Measurements from ENCODE around the gene PTBP3. TPM values are rescaled to one million over a fixed set of nuclear protein-coding genes. Genes with fewer than 3 reads are reported as not detected.
"Not testable (repeated sequence)": the region's sequence is repeated elsewhere in the genome, so short reads cannot be mapped to it uniquely, and the experiment has no call there.

PTBP3 gene
- total RNA-seq, 1 donor from 2014 or later = 94.0 TPM

DNA sequence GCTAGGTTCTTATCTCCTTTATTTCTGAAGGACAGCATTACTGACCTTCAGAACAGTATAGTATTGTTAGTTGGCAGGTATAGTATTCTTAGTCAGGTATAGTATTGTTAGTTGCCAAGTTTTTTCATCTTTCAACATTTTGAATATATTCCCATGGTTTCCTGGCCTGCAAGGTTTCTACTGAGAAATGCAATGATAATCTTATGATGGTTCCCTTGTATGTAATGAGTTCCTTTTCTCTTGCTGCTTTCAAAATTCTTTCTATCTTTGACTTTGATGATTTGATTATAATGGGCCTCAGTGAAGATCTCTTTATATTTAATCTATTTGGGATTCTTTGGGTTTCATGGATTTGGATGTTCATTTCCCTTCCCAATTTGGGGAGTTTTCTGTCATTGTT lies 34.0 kb upstream of the PTBP3 start:
- peaks cover 17% of the 10 kb centered on the region for H3K36me3 Mint-ChIP-seq (ENCODE audit: low read depth, unreplicated experiment)
- peaks cover 9% of the 10 kb centered on the region for H3K9me3 Mint-ChIP-seq (ENCODE audit: unreplicated experiment)
- no peaks in the 10 kb centered on the region for H3K4me1 Mint-ChIP-seq (ENCODE audit: unreplicated experiment)
- DNase-seq (ENCODE audit: low spot score) = no peak
- no peak overlapping the region for H3K27ac Mint-ChIP-seq (ENCODE audit: unreplicated experiment)
- H3K27me3 Mint-ChIP-seq (ENCODE audit: unreplicated experiment) = no peaks in the 10 kb centered on the region
- TF ChIP-seq CTCF (IDR thresholded peaks at IDR 0.05; ENCODE audit: unreplicated experiment) = no peak
- no peak overlapping the region for H3K4me3 Mint-ChIP-seq (ENCODE audit: unreplicated experiment)

GRCh38 chr9:112366591-112366990 lies 33.2 kb upstream of the PTBP3 start:
- Mint-ChIP-seq H3K4me1 (ENCODE audit: unreplicated experiment) (no peaks in the 10 kb centered on the region), H3K27me3 (ENCODE audit: unreplicated experiment) (no peaks in the 10 kb centered on the region), H3K9me3 (ENCODE audit: unreplicated experiment) (peaks cover 9% of the 10 kb centered on the region), H3K4me3 (ENCODE audit: unreplicated experiment) (no peak overlapping the region), H3K36me3 (ENCODE audit: low read depth, unreplicated experiment) (peaks cover 17% of the 10 kb centered on the region), H3K27ac (ENCODE audit: unreplicated experiment) (no peak overlapping the region)
- TF ChIP-seq CTCF (IDR thresholded peaks at IDR 0.05; ENCODE audit: unreplicated experiment) = no peak
- DNase-seq (ENCODE audit: low spot score) = no peak

- H3K27ac Mint-ChIP-seq (ENCODE audit: unreplicated experiment); H3K9me3 Mint-ChIP-seq (ENCODE audit: unreplicated experiment); H3K4me1 Mint-ChIP-seq (ENCODE audit: unreplicated experiment); DNase-seq (ENCODE audit: low spot score); H3K27me3 Mint-ChIP-seq (ENCODE audit: unreplicated experiment): not testable (repeated sequence)
- Mint-ChIP-seq H3K36me3 (ENCODE audit: low read depth, unreplicated experiment) (peaks cover 17% of the 10 kb centered on the region), H3K4me3 (ENCODE audit: unreplicated experiment) (peak overlapping the region; percentile 16)
Measured at GRCh38 chr9:112365257-112365656, 31.8 kb upstream of the PTBP3 start.

DNA sequence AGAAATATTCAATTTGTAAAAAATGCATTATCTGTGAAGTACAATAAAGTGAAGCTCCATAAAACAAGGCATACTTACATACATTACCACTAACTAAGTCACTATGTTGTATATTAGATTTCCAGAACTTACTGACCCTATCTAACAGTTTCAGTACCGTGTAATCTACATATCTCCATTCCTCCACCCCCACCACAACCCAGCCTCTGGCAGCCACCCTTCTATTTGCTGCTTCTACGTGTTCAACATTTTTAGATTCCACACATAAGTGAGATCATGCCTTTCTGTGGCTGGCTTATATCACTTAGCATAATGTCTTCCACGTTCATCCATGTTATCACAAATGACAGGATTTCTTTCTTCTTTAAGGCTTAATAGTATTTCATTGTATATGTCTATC lies 31.3 kb upstream of the PTBP3 start:
- peaks cover 14% of the 10 kb centered on the region for H3K36me3 Mint-ChIP-seq (ENCODE audit: low read depth, unreplicated experiment)
- H3K4me3 Mint-ChIP-seq (ENCODE audit: unreplicated experiment) = no peak overlapping the region
- no peak for TF ChIP-seq CTCF (IDR thresholded peaks at IDR 0.05; ENCODE audit: unreplicated experiment)
- peaks cover 9% of the 10 kb centered on the region for H3K9me3 Mint-ChIP-seq (ENCODE audit: unreplicated experiment)
- H3K27ac Mint-ChIP-seq (ENCODE audit: unreplicated experiment) = no peak overlapping the region
- H3K27me3 Mint-ChIP-seq (ENCODE audit: unreplicated experiment) = no peaks in the 10 kb centered on the region
- no peak for DNase-seq (ENCODE audit: low spot score)
- no peaks in the 10 kb centered on the region for H3K4me1 Mint-ChIP-seq (ENCODE audit: unreplicated experiment)

GRCh38 chr9:112361601-112362000 lies 28.2 kb upstream of the PTBP3 start:
- no peak overlapping the region for H3K4me3 Mint-ChIP-seq (ENCODE audit: unreplicated experiment)
- peaks cover 7% of the 10 kb centered on the region for H3K36me3 Mint-ChIP-seq (ENCODE audit: low read depth, unreplicated experiment)
- peak; percentile 88 for TF ChIP-seq CTCF (IDR thresholded peaks at IDR 0.05; ENCODE audit: unreplicated experiment)
- H3K27me3 Mint-ChIP-seq (ENCODE audit: unreplicated experiment) = no peaks in the 10 kb centered on the region
- no peak overlapping the region for H3K27ac Mint-ChIP-seq (ENCODE audit: unreplicated experiment)
- H3K9me3 Mint-ChIP-seq (ENCODE audit: unreplicated experiment) = peaks cover 9% of the 10 kb centered on the region
- no peaks in the 10 kb centered on the region for H3K4me1 Mint-ChIP-seq (ENCODE audit: unreplicated experiment)
- DNase-seq (ENCODE audit: low spot score) = peak; percentile 19

Data from endothelial cell (in vitro differentiated cells).